GM10266 (cell line): ENCODE results near the gene IL21R.
"Not testable (repeated sequence)": the region's sequence is repeated elsewhere in the genome, so short reads cannot be mapped to it uniquely, and the experiment has no call there.

ENCODE experiments used
- DNase-seq: peaks from one replicate; pipeline ENCODE4 v3.0.0; 2012; ENCODE audit errors: extremely low spot score
- CTCF ChIP-seq: IDR thresholded peaks from 2 replicates; pipeline ENCODE4 v1.5.1; 2012; ENCODE audit warnings: mild to moderate bottlenecking, low read depth; ENCODE audit not compliant: control insufficient read depth, insufficient read depth; ENCODE audit errors: missing control alignments

Gene IL21R

GRCh38 chr16:27408602-27409031, 6.6 kb downstream of the IL21R start:
- no peak for DNase-seq
- TF ChIP-seq CTCF, result no peak

GRCh38 chr16:27409958-27410357, 8.0 kb downstream of the IL21R start:
- not testable (repeated sequence) for DNase-seq

- TF ChIP-seq CTCF, result no peak
- no peak for DNase-seq
Measured at GRCh38 chr16:27410761-27411160, 8.8 kb downstream of the IL21R start.

GRCh38 chr16:27413956-27414355, 12.0 kb downstream of the IL21R start:
- no peak for TF ChIP-seq CTCF
- DNase-seq, result no peak

- no peak for TF ChIP-seq CTCF
- no peak for DNase-seq
Measured at GRCh38 chr16:27414788-27415431, 12.9 kb downstream of the IL21R start.

- TF ChIP-seq CTCF, result no peak
- DNase-seq, result no peak
Measured at GRCh38 chr16:27417047-27417671, 15.2 kb downstream of the IL21R start.

GRCh38 chr16:27421961-27422740, 20.2 kb downstream of the IL21R start:
- no peak for TF ChIP-seq CTCF
- DNase-seq, result no peak
